Left ventricle myocardium inferior (tissue), 1 donor: ENCODE data around the gene LRG1. TPM values are rescaled to one million over a fixed set of nuclear protein-coding genes. Genes with fewer than 3 reads are reported as not detected.

Source experiments
- DNase-seq: peaks from one replicate; pipeline ENCODE4 v3.0.0-alpha.2; 2020
- H3K27ac ChIP-seq: fragments of 200-600 bp; replicated peaks from 2 replicates; pipeline ENCODE4 v1.8.0; 2021
- H3K27me3 ChIP-seq: fragments of 200-600 bp; 2 replicates; pipeline ENCODE4 v1.8.0; 2021; ENCODE audit warnings: low read depth
- H3K36me3 ChIP-seq: fragments of 200-600 bp; 2 replicates; pipeline ENCODE4 v1.8.0; 2021
- H3K4me1 ChIP-seq: fragments of 200-600 bp; 2 replicates; pipeline ENCODE4 v1.8.0; 2021
- H3K4me3 ChIP-seq: fragments of 200-600 bp; 2 replicates; pipeline ENCODE4 v1.8.0; 2021; ENCODE audit warnings: mild to moderate bottlenecking, moderate library complexity
- H3K9me3 ChIP-seq: fragments of 200-600 bp; replicated peaks from 2 replicates; pipeline ENCODE4 v1.8.0; 2021
- intact Hi-C: fragments of 100-400 bp; cut with micrococcal nuclease; formaldehyde crosslinking; loops from one replicate; pipeline ENCODE4 v1.11.0; 2022
- total RNA-seq: library from RNA; stranded (reverse); fragmentation: NEBNext Ultra II Directional; extraction: Animal tissue kit (Norgen Biotek cat#: 25700); gene quantifications from one replicate; pipeline ENCODE4 v1.2.1, GENCODE V29; 2021
- TF ChIP-seq, protein P1 (sequence below): fragments of 200-600 bp; IDR thresholded peaks from 2 replicates; pipeline ENCODE4 v1.8.0; 2021; ENCODE audit warnings: antibody characterized with exemption, mild to moderate bottlenecking, borderline replicate concordance
- donor health status: DM: no; HTN: yes; CAD: no; lungs with severe emphysema.

The LRG1 gene
- total RNA-seq, 1 donor from 2014 or later: 0.41 TPM

DNA sequence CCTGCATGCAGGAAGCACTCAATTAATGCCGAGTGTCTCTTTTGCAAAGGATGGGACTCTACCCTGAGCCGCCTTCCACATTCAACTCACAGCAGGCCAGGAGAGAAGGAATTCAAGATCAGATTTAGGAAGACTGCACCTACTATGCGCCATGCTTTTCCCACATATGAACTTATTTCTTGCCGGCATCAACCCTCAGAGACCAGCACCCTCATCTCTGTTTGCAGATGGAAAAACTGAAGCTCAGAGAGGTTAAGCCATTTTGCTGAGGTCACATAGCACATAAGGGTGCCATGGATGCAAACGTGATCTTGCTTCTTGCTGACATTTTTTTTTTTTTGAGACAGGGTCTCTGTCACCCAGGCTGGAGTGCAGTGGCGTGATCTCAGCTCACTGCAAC is 33.8 kb upstream of the LRG1 start:
- peak overlapping the region; percentile 85 for H3K27ac ChIP-seq
- H3K4me1 ChIP-seq: peaks cover 27% of the 10 kb centered on the region
- H3K36me3 ChIP-seq: no peaks in the 10 kb centered on the region
- TF ChIP-seq, protein P1, sequence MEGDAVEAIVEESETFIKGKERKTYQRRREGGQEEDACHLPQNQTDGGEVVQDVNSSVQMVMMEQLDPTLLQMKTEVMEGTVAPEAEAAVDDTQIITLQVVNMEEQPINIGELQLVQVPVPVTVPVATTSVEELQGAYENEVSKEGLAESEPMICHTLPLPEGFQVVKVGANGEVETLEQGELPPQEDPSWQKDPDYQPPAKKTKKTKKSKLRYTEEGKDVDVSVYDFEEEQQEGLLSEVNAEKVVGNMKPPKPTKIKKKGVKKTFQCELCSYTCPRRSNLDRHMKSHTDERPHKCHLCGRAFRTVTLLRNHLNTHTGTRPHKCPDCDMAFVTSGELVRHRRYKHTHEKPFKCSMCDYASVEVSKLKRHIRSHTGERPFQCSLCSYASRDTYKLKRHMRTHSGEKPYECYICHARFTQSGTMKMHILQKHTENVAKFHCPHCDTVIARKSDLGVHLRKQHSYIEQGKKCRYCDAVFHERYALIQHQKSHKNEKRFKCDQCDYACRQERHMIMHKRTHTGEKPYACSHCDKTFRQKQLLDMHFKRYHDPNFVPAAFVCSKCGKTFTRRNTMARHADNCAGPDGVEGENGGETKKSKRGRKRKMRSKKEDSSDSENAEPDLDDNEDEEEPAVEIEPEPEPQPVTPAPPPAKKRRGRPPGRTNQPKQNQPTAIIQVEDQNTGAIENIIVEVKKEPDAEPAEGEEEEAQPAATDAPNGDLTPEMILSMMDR: no peak
- H3K4me3 ChIP-seq: no peak overlapping the region
- intact Hi-C loops: no loop called here
- no peaks in the 10 kb centered on the region for H3K9me3 ChIP-seq
- H3K27me3 ChIP-seq: peaks cover 34% of the 10 kb centered on the region
- no peak for DNase-seq

DNA sequence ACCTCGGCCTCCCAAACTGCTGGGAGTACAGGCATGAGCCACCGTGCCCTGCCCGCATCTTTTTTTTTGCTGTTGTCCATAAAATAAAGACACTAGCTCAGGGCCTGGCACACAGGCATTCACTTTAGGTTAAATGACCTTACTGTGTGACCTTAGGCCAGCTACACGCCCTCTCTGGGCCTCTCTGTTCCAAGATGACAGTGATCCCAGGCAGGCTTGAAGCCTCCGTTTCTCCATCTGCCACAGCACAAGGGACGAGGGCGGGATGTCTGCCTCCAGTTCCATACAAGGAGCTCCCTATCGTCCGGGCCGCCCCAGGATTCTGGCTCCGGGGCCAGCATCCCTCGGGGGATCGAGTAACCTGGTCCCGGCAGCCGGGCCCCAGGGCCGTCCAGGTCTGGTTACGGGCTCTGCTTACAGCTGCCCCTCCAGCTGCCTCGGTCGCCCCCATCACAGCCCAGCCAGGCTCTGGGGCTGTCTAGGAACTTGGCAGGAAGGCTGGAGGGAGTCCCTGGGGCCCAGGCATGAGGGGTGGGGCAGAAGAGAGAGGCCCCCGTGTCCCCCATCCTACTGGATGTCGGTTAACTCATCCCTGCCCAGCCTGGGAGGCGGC is 31.6 kb upstream of the LRG1 start:
- no peak overlapping the region for H3K4me3 ChIP-seq
- H3K27ac ChIP-seq: no peak overlapping the region
- H3K36me3 ChIP-seq: no peaks in the 10 kb centered on the region
- peaks cover 40% of the 10 kb centered on the region for H3K4me1 ChIP-seq
- no peak for DNase-seq
- intact Hi-C loops: no loop called here
- H3K9me3 ChIP-seq: no peaks in the 10 kb centered on the region
- TF ChIP-seq, protein P1: no peak
- peaks cover 25% of the 10 kb centered on the region for H3K27me3 ChIP-seq

DNA sequence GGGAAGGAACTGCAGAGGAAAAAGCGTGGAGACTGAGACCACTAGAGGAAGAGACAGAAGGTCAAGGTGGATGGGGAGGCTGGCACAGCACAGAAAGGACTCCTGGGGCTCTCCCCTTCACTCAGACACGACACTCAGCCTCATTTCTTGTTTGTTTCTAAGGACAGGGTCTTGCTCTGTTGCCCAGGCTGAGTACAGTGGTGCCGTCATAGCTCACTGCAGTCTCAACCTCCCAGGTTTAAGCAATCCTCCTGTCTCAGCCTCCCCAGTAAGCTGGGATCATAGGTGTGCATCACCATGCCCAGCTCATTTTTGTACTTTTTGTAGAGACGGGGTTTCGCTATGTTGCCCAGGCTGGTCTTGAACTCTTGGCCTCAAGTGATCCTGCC is 31.1 kb upstream of the LRG1 start:
- intact Hi-C loops: no loop called here
- Histone ChIP-seq H3K36me3 (no peaks in the 10 kb centered on the region), H3K27ac (no peak overlapping the region), H3K9me3 (no peaks in the 10 kb centered on the region), H3K27me3 (peaks cover 20% of the 10 kb centered on the region), H3K4me1 (peaks cover 37% of the 10 kb centered on the region), H3K4me3 (no peak overlapping the region)
- TF ChIP-seq, protein P1: no peak
- no peak for DNase-seq

DNA sequence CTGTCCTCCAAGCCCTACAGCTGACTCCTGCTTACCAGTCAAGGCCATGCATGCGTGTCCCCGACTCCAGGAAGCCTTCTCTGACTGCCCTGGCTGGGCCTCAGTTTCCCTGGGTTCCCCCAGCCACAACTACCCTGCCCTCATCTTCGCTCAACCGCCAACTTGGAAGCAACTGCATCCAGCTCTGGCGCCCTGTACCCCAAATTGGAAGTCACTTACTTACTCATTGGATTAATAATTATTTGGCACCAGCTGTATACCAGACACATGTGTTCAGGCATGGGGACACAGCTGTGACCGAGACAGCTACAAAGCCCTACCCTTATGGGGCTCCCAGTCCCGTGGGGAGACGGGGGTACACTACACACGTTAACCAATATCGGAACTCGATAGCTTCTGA is 30.6 kb upstream of the LRG1 start:
- intact Hi-C loops: no loop called here
- Histone ChIP-seq H3K4me1 (peaks cover 32% of the 10 kb centered on the region), H3K36me3 (no peaks in the 10 kb centered on the region)

DNA sequence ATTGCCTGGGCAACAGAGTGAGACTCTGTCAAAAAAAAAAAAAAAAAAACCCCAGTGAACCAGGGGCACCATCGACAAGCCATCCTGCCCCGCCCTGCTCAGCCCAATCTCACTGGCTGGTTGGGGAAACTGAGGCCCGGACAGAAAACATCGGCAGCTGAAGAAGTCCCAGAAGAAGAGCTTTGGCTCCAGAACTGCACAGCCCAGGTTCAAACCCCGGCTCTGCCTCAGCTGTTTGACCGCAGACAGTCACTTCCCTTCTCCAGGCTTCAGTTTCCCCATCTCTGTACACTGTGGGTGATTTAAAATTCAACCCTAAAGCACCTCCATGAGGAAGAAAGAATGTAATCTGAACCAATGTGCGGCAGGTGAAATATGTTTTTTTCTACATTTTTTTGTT is 29.1 kb upstream of the LRG1 start:
- Histone ChIP-seq H3K9me3 (no peaks in the 10 kb centered on the region), H3K4me3 (no peak overlapping the region), H3K27me3 (peaks cover under 1% of the 10 kb centered on the region), H3K27ac (no peak overlapping the region), H3K36me3 (no peaks in the 10 kb centered on the region), H3K4me1 (peaks cover 19% of the 10 kb centered on the region)
- DNase-seq: no peak
- intact Hi-C loops: no loop called here
- TF ChIP-seq, protein P1: no peak

More for the DNA sequence above, 30.6 kb upstream of the LRG1 start:
- Histone ChIP-seq H3K9me3 (no peaks in the 10 kb centered on the region), H3K4me3 (no peak overlapping the region), H3K27ac (no peak overlapping the region), H3K27me3 (peaks cover 15% of the 10 kb centered on the region)
- DNase-seq: no peak
- TF ChIP-seq, protein P1: no peak
